Hepatocyte (in vitro differentiated cells): Measurements from ENCODE around the gene NXPH1. TPM values are rescaled to one million over a fixed set of nuclear protein-coding genes. Genes with fewer than 3 reads are reported as not detected.

Source experiments
- DNase-seq: peaks from one replicate; pipeline ENCODE4 v3.0.0-alpha.2; 2016; ENCODE audit warnings: low spot score
- H2AFZ ChIP-seq: fragments of 200-600 bp; sonication (generic); 2 replicates; pipeline ENCODE4 v1.6.0; 2016; ENCODE audit warnings: antibody characterized with exemption, mild to moderate bottlenecking
- H3K27ac ChIP-seq: fragments of 200-600 bp; sonication (generic); 2 replicates; pipeline ENCODE4 v1.5.1; 2016; ENCODE audit warnings: mild to moderate bottlenecking
- H3K27me3 ChIP-seq: fragments of 200-600 bp; sonication (generic); 2 replicates; pipeline ENCODE4 v1.6.1; 2016
- H3K36me3 ChIP-seq: fragments of 200-600 bp; sonication (generic); replicated peaks from 2 replicates; pipeline ENCODE4 v1.5.1; 2016; ENCODE audit warnings: low read depth; ENCODE audit not compliant: insufficient read depth
- H3K4me1 ChIP-seq: fragments of 200-600 bp; sonication (generic); 2 replicates; pipeline ENCODE4 v1.5.1; 2016; ENCODE audit warnings: mild to moderate bottlenecking, moderate library complexity; ENCODE audit not compliant: insufficient read depth
- H3K4me2 ChIP-seq: fragments of 200-600 bp; sonication (generic); 2 replicates; pipeline ENCODE4 v1.6.0; 2016
- H3K4me3 ChIP-seq: fragments of 200-600 bp; sonication (generic); 2 replicates; pipeline ENCODE4 v1.5.1; 2016; ENCODE audit warnings: mild to moderate bottlenecking
- H3K79me2 ChIP-seq: fragments of 200-600 bp; sonication (generic); 2 replicates; pipeline ENCODE4 v1.6.0; 2017; ENCODE audit warnings: mild to moderate bottlenecking
- H3K9me2 ChIP-seq: fragments of 200-600 bp; sonication (generic); replicated peaks from 2 replicates; pipeline ENCODE4 v1.6.0; 2017; ENCODE audit warnings: mild to moderate bottlenecking; ENCODE audit not compliant: insufficient read depth
- H3K9me3 ChIP-seq: fragments of 200-600 bp; sonication (generic); 2 replicates; pipeline ENCODE4 v1.5.1; 2016; ENCODE audit warnings: low read depth, mild to moderate bottlenecking
- H4K20me1 ChIP-seq: fragments of 200-600 bp; sonication (generic); 2 replicates; pipeline ENCODE4 v1.6.0; 2016; ENCODE audit warnings: mild to moderate bottlenecking; ENCODE audit not compliant: insufficient read depth, poor library complexity, severe bottlenecking
- CTCF ChIP-seq: fragments of 200-600 bp; sonication (generic); IDR thresholded peaks from 2 replicates; pipeline ENCODE4 v1.5.1; 2016; ENCODE audit warnings: antibody characterized with exemption, mild to moderate bottlenecking; ENCODE audit not compliant: poor library complexity
- EZH2 ChIP-seq: fragments of 200-600 bp; sonication (generic); IDR thresholded peaks from 2 replicates; pipeline ENCODE4 v1.6.1; 2016; ENCODE audit warnings: antibody characterized with exemption, mild to moderate bottlenecking, borderline replicate concordance
- EZH2phosphoT487 ChIP-seq: fragments of 200-600 bp; sonication (generic); IDR thresholded peaks from one replicate; pipeline ENCODE4 v1.6.1; 2018; ENCODE audit warnings: antibody characterized with exemption, mild to moderate bottlenecking, low read depth, moderate library complexity; ENCODE audit not compliant: unreplicated experiment, severe bottlenecking
- WGBS: methylation state at CpG from one replicate; pipeline ENCODE4 v1.1.6; 2016; ENCODE audit warnings: low lambda C conversion rate; ENCODE audit errors: missing lambda C conversion rate; 5-methylcytosine and 5-hydroxymethylcytosine counted together
- polyA plus RNA-seq: library from polyadenylated mRNA; unstranded; fragments of >200 nt; fragmentation: Nextera tagmentation; extraction: Ambion mirVana; gene quantifications from 2 replicates; pipeline ENCODE4 v1.2.1, GENCODE V29; 2016
- total RNA-seq: library from RNA; depleted of rRNA; stranded (reverse); fragments of >200 nt; gene quantifications from 2 replicates; pipeline ENCODE4 v1.2.3, GENCODE V29; 2014

The NXPH1 gene
- total and polyA plus RNA-seq, 2 experiments from 2014 or later, result not detected

GRCh38 chr7:8800986-8801385 lies 367.6 kb downstream of the NXPH1 start:
- Histone ChIP-seq H3K9me3 (no peaks in the 10 kb centered on the region), H3K36me3 (no peaks in the 10 kb centered on the region), H3K4me3 (no peak overlapping the region), H3K27ac (no peak overlapping the region), H4K20me1 (no peaks in the 10 kb centered on the region), H3K4me2 (no peak overlapping the region), H3K4me1 (no peaks in the 10 kb centered on the region), H3K9me2 (no peaks in the 10 kb centered on the region), H2AFZ (no peak overlapping the region), H3K27me3 (no peaks in the 10 kb centered on the region), H3K79me2 (no peaks in the 10 kb centered on the region)
- 94% methylated on average over 4 of the region's 4 CpGs for WGBS
- TF ChIP-seq EZH2 (no peak), CTCF (no peak), EZH2phosphoT487 (no peak)
- DNase-seq, result no peak

Other genes starting within 250 kb of the NXPH1 start
- gene ICA1, start 171.4 kb upstream of the NXPH1 start, total RNA-seq, result 32.9 and 36.7 TPM in 2 replicates
- 40.1 TPM in 2 replicates for gene ICA1, start 171.4 kb upstream of the NXPH1 start, polyA plus RNA-seq